ENCODE results near the gene KIR2DL4.

GRCh38 chr19:54804571-54804970 is 1.2 kb downstream of the KIR2DL4 start:
- TF ChIP-seq, protein P1, sequence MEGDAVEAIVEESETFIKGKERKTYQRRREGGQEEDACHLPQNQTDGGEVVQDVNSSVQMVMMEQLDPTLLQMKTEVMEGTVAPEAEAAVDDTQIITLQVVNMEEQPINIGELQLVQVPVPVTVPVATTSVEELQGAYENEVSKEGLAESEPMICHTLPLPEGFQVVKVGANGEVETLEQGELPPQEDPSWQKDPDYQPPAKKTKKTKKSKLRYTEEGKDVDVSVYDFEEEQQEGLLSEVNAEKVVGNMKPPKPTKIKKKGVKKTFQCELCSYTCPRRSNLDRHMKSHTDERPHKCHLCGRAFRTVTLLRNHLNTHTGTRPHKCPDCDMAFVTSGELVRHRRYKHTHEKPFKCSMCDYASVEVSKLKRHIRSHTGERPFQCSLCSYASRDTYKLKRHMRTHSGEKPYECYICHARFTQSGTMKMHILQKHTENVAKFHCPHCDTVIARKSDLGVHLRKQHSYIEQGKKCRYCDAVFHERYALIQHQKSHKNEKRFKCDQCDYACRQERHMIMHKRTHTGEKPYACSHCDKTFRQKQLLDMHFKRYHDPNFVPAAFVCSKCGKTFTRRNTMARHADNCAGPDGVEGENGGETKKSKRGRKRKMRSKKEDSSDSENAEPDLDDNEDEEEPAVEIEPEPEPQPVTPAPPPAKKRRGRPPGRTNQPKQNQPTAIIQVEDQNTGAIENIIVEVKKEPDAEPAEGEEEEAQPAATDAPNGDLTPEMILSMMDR (IDR thresholded peaks at IDR 0.05; ENCODE audit: extremely low read depth in 1 of 2, insufficient read depth in 1 of 2, low read depth in 1 of 2, low read length in 2 of 2) = no peak
- TF ChIP-seq POLR2AphosphoS5 (IDR thresholded peaks at IDR 0.05; ENCODE audit: insufficient read depth, low read depth, low read length) (no peak), MAX (IDR thresholded peaks at IDR 0.05; ENCODE audit: insufficient read depth, insufficient read length) (no peak), JUN (IDR thresholded peaks at IDR 0.05; ENCODE audit: borderline replicate concordance, insufficient read depth, insufficient read length, low read depth) (no peak), POLR2A (IDR thresholded peaks at IDR 0.05; ENCODE audit: low read depth, low read length) (no peak), MYC (IDR thresholded peaks at IDR 0.05; ENCODE audit: low read depth, low read length) (no peak), EZH2 (IDR thresholded peaks at IDR 0.05; ENCODE audit: borderline replicate concordance, low read depth, low read length, severe bottlenecking) (no peak), FOS (IDR thresholded peaks at IDR 0.05; ENCODE audit: borderline replicate concordance, insufficient read depth, low read length) (no peak)

Measured in endothelial cell of umbilical vein (primary cell).